K562 (cell line): ENCODE results near the gene KCNK3. TPM values are rescaled to one million over a fixed set of nuclear protein-coding genes. Genes with fewer than 3 reads are reported as not detected.

ENCODE experiments used
- ATAC-seq: fragments of 200-7000 bp; cut with Tn5 transposase; 3 replicates; pipeline ENCODE4 v1.9.1; 2020; ENCODE audit warnings: moderate library complexity
- BruUV-seq: library from RNA; stranded (reverse); fragments of 400-500 nt; replicated peaks from 2 replicates; lab custom pipeline; 2021; lab: Mats Ljungman, UMichigan
- CTCF ChIA-PET: fragments of 300-600 bp; formaldehyde crosslinking; extraction: SDS; loops from one replicate; lab custom pipeline; 2021; ENCODE audit warnings: low intra/inter-chr PET ratio; lab: Yijun Ruan, JAX
- POLR2A ChIA-PET: fragments of 300-600, 350-650 bp; sonication (Branson Sonifier 250); formaldehyde crosslinking; extraction: SDS; loops from one replicate; lab custom pipeline; 2021; ENCODE audit warnings: antibody characterized with exemption, inconsistent platforms; lab: Yijun Ruan, JAX
- DNase-seq, 4 experiments: peaks; one replicate each; pipeline versions ENCODE4 v3.0.0 to v3.0.0-alpha.2; 2011 to 2018; ENCODE audit warnings: low spot score in 3 of 4, mixed read lengths in 3 of 4; ENCODE audit errors: extremely low read depth in 1 of 4
- FAIRE-seq: peaks from 2 replicates; lab custom pipeline; 2011; peaks lifted over from hg19 to GRCh38; lab: Jason Lieb, UNC
- H2AFZ ChIP-seq: 2 replicates; pipeline ENCODE4 v1.6.0; 2011; ENCODE audit warnings: low read depth, low read length, control low read depth, inconsistent platforms
- H3K27ac ChIP-seq: fragments of 200-600 bp; 3 replicates; pipeline ENCODE4 v1.8.0; 2011; ENCODE audit warnings: low read depth, mild to moderate bottlenecking, control low read depth, inconsistent platforms, low read length, moderate library complexity, mixed read lengths; ENCODE audit errors: extremely low read depth
- H3K27me3 ChIP-seq, 2 experiments: fragments of 300-600 bp in 1 of 2; 2 replicates in 1 of 2; 3 replicates in 1 of 2; pipeline versions ENCODE4 v1.6.0 to v1.8.0; 2011; ENCODE audit warnings: inconsistent platforms in 2 of 2, low read length in 2 of 2, mild to moderate bottlenecking in 1 of 2, mixed read lengths in 1 of 2, moderate library complexity in 1 of 2; ENCODE audit not compliant: control insufficient read depth in 2 of 2, insufficient read depth in 2 of 2
- H3K36me3 ChIP-seq: fragments of 300-600 bp; 3 replicates; pipeline ENCODE4 v1.8.0; 2011; ENCODE audit warnings: mild to moderate bottlenecking, low read length, inconsistent platforms; ENCODE audit not compliant: control insufficient read depth, insufficient read depth
- H3K4me1 ChIP-seq, 2 experiments: fragments of 200-600 bp in 1 of 2; replicated peaks in 1 of 2; 2 replicates in 1 of 2; 3 replicates in 1 of 2; pipeline versions ENCODE4 v1.5.1 to v1.8.0; 2011; ENCODE audit warnings: inconsistent platforms in 2 of 2, low read length in 2 of 2, mild to moderate bottlenecking in 1 of 2, mixed read lengths in 1 of 2, moderate library complexity in 1 of 2; ENCODE audit not compliant: control insufficient read depth in 2 of 2, insufficient read depth in 2 of 2
- H3K4me2 ChIP-seq: 2 replicates; pipeline ENCODE4 v1.6.1; 2011; ENCODE audit warnings: low read length, control low read depth, inconsistent platforms, mixed read lengths; ENCODE audit not compliant: insufficient read depth
- H3K4me3 ChIP-seq: fragments of 200-600 bp; sonication (generic), shearing (Covaris generic); 2 replicates; pipeline ENCODE4 v1.5.1; 2016; ENCODE audit warnings: control low read depth, inconsistent platforms
- H3K79me2 ChIP-seq: fragments of 200-600 bp; 3 replicates; pipeline ENCODE4 v1.8.0; 2011; ENCODE audit warnings: low read length, inconsistent platforms; ENCODE audit not compliant: control insufficient read depth, insufficient read depth
- H3K9ac ChIP-seq, 2 experiments: 2 replicates each; pipeline versions ENCODE4 v1.6.0 to v1.6.1; 2011; ENCODE audit warnings: low read depth in 2 of 2, low read length in 2 of 2, control low read depth in 1 of 2, inconsistent platforms in 1 of 2, mild to moderate bottlenecking in 1 of 2, mixed read lengths in 1 of 2; ENCODE audit not compliant: insufficient read depth in 1 of 2
- H3K9me1 ChIP-seq: one replicate; pipeline ENCODE4 v1.6.0; 2011; ENCODE audit warnings: inconsistent platforms, mild to moderate bottlenecking, low read length, moderate library complexity; ENCODE audit not compliant: control insufficient read depth, insufficient read depth
- H3K9me3 ChIP-seq: replicated peaks from 2 replicates; pipeline ENCODE4 v1.5.1; 2011; ENCODE audit warnings: low read depth, low read length, inconsistent platforms; ENCODE audit not compliant: control insufficient read depth, insufficient read depth
- H4K20me1 ChIP-seq: replicated peaks from 2 replicates; pipeline ENCODE4 v1.6.1; 2011; ENCODE audit warnings: low read length, inconsistent platforms, mixed read lengths; ENCODE audit not compliant: control insufficient read depth, insufficient read depth
- ILF3 ChIP-seq: fragments of 450-650 bp; IDR thresholded peaks from 2 replicates; pipeline ENCODE4 v1.6.1; 2018; ENCODE audit warnings: antibody characterized with exemption, mild to moderate bottlenecking, moderate library complexity, borderline replicate concordance
- KAT7 ChIP-seq: sonication (generic); formaldehyde crosslinking; IDR thresholded peaks from 2 replicates; pipeline ENCODE4 v1.8.0; 2022; ENCODE audit warnings: missing genetic modification reagents, mild to moderate bottlenecking, borderline replicate concordance
- MEIS2 ChIP-seq: fragments of 450-650 bp; IDR thresholded peaks from 2 replicates; pipeline ENCODE4 v1.6.1; 2014; ENCODE audit warnings: mild to moderate bottlenecking; ENCODE audit not compliant: partially characterized antibody
- PML ChIP-seq: IDR thresholded peaks from 2 replicates; pipeline ENCODE4 v1.6.1; 2012; ENCODE audit warnings: low read length, inconsistent platforms
- PRPF4 ChIP-seq: fragments of 200-400 bp; formaldehyde crosslinking; IDR thresholded peaks from one replicate; pipeline ENCODE4 v1.6.1; 2017; ENCODE audit warnings: low read length, low read depth, mild to moderate bottlenecking; ENCODE audit not compliant: insufficient read depth, poor library complexity, severe bottlenecking
- ZFPM2 ChIP-seq: fragments of 250-450 bp; sonication (Bioruptor Pico); IDR thresholded peaks from 2 replicates; pipeline ENCODE4 v1.5.1; 2022; ENCODE audit warnings: mild to moderate bottlenecking
- ZNF347 ChIP-seq: fragments of 450-650 bp; formaldehyde crosslinking; IDR thresholded peaks from 2 replicates; pipeline ENCODE4 v1.4.0; 2020; ENCODE audit warnings: low read depth, mild to moderate bottlenecking, moderate library complexity
- ZNF696 ChIP-seq: fragments of 250-450 bp; sonication (Bioruptor Pico); conservative IDR thresholded peaks from 2 replicates; pipeline ENCODE4 v1.4.0; 2020; ENCODE audit warnings: mild to moderate bottlenecking, moderate library complexity
- WGBS: fragments of 100-300 bp; shearing (Covaris generic); methylation state at CpG from one replicate; pipeline ENCODE4 v1.1.6; 2016; ENCODE audit warnings: low coverage, mixed read lengths; ENCODE audit not compliant: insufficient coverage; ENCODE audit errors: missing lambda C conversion rate; 5-methylcytosine and 5-hydroxymethylcytosine counted together
- in situ Hi-C: fragments of 300-500 bp; cut with MboI; formaldehyde crosslinking; loops from 4 replicates; pipeline ENCODE4 v1.15.0; 2018; ENCODE audit warnings: inconsistent platforms, mixed read lengths
- intact Hi-C: fragments of 100-400 bp; cut with micrococcal nuclease; formaldehyde crosslinking; loops from 2 replicates; pipeline ENCODE4 v1.14.2; 2022
- polyA plus RNA-seq, 8 experiments: library from polyadenylated mRNA; depleted of rRNA in 4 of 8; stranded (reverse) in 5 of 8; unstranded in 3 of 8; fragments of >200 nt; fragmentation: Nextera tagmentation in 2 of 8; fragmentation: Illumina TruSeq in 1 of 8; extraction: Ambion mirVana in 2 of 8; extraction: Trizol in 1 of 8; gene quantifications; 2 replicates each; pipeline versions ENCODE4 v1.2.1 to v1.2.3, GENCODE V29; 2011 to 2014; ENCODE audit warnings: inconsistent platforms in 1 of 8, missing spikeins in 1 of 8
- total RNA-seq, 7 experiments: library from RNA; depleted of rRNA in 6 of 7; stranded (reverse); fragments of >200 nt in 6 of 7; fragmentation: Illumina TruSeq in 2 of 7; extraction: Trizol in 2 of 7; gene quantifications; 2 replicates each; pipeline versions ENCODE4 v1.2.1 to v1.2.3, GENCODE V29; 2011 to 2021; ENCODE audit warnings: low replicate concordance in 1 of 7

KCNK3 gene
- total and polyA plus RNA-seq, 9 of the 15 experiments (the other 6 are each of a cell fraction or from before 2014, with no cell fraction given) = 0.01 to 0.20 (median 0.07) TPM; not detected in 5

GRCh38 chr2:26737221-26737620, 44.7 kb downstream of the KCNK3 start:
- Histone ChIP-seq H3K4me3 (no peak overlapping the region), H3K36me3 (no peaks in the 10 kb centered on the region), H3K4me2 (no peak overlapping the region), H3K79me2 (no peaks in the 10 kb centered on the region), H3K27ac (no peak overlapping the region), H2AFZ (no peak overlapping the region), H3K9me3 (no peaks in the 10 kb centered on the region), H3K9me1 (no peaks in the 10 kb centered on the region), H3K27me3 (peaks cover 2 to 15% of the 10 kb centered on the region in 2 experiments; a peak in 3 of 5 replicates), H3K9ac (no peak overlapping the region), H3K4me1 (peaks cover 0 to 5% of the 10 kb centered on the region in 2 experiments; a peak in 2 of 5 replicates), H4K20me1 (no peaks in the 10 kb centered on the region)
- ChIA-PET POLR2A (interaction anchor here (0.9 to 1.1 kb wide), 2 partner anchors 9 to 11 kb away, joined by 3 read pairs; no protein-coding TSS in a partner anchor), CTCF (interaction anchor here (0.6 kb wide), 1 partner anchor 16 kb away, joined by 5 read pairs; no protein-coding TSS in a partner anchor)
- FAIRE-seq (no peak), ATAC-seq (no peak), DNase-seq (no peak)
- WGBS = 12% methylated on average over 4 of the region's 4 CpGs
- intact Hi-C loops = no loop called here
- BruUV-seq = no TSS peak
- TF ChIP-seq KAT7 (CRISPR knock-in tag) = no peak
- TF ChIP-seq PML = no peak
- no peak for TF ChIP-seq ZNF347 (CRISPR knock-in tag)
- TF ChIP-seq ZNF696 = no peak
- no peak for TF ChIP-seq ILF3
- no peak for TF ChIP-seq PRPF4
- no peak for TF ChIP-seq MEIS2
- no peak for TF ChIP-seq ZFPM2 (CRISPR knock-in tag)
- in situ Hi-C loops = no loop called here
